ENCODE measurements around the gene SRRM4.

- TF ChIP-seq CTCF (IDR thresholded peaks at IDR 0.05) (no peak), EP300 (IDR thresholded peaks at IDR 0.05) (no peak)
Observed at GRCh38 chr12:119036878-119037825, 55.8 kb downstream of the SRRM4 start.
